Measurements from ENCODE around the gene OR7C1.
A peak's percentile ranks its signal among the peaks of the same experiment; 100 is the strongest.
"Not testable (repeated sequence)": the region's sequence is repeated elsewhere in the genome, so short reads cannot be mapped to it uniquely, and the experiment has no call there.

Gene OR7C1

DNA sequence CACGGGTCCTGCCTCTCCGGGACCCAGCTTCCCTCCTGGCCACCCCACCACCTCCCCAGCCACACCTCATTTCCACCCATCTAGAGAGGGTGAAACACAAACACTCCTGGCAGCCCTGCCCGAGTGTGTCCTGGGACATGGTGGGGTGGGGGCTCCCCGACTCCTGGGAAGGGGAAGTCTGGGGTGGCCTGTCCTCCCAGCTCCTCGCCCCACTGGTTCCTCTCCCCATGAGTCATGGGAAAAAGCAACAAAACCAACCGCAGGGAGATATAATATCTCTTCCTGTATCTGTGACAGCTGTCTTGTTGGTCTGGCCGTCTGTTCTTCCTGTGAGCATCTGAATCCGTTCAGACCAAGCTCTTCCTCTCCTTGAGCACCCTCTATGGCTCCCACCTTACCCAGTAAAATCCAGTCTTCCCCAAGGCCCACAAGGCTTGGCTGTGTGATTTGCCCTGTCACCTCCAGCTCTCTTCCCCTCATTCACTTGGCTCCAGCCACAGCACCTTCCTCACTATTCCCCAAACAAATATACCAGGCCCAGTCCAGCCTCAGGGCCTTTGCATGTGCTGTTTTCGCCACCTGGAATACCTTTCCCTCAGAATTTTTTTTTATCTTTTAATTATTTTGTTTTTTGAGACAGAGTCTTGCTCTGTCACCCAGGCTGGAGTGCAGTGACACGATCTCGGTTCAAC is 49.7 kb downstream of the OR7C1 start:
- intact Hi-C loops (cut with DNase I), result loop anchor here (10.0 kb wide), 1 partner anchor 110 kb away; no protein-coding TSS in a partner anchor
- DNase-seq, result peak in 2 of 10 donors; percentile 20 to 86

DNA sequence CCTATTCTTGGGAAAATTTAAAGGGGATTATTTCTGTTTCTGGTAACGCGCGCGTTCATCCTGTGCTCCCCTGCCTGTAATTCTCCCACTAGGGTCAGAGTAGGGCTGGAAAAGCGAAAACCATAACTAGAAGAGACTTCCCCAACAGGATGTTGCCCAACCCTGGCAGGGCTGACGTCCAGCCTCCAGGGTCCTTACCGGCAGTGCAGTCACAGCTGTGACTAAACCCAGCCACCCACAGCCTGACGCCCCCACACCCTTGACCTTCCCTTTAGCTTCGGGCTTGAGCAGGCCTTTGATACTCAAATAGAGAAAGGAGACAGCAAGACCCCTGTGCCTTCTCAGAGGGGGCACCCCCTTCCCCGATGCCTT is 50.3 kb downstream of the OR7C1 start:
- intact Hi-C loops (cut with DNase I), result loop anchor here (10.0 kb wide), 1 partner anchor 110 kb away; no protein-coding TSS in a partner anchor
- DNase-seq, result peak in 5 of 10 donors; percentile 20 to 86 (median 37)

DNA sequence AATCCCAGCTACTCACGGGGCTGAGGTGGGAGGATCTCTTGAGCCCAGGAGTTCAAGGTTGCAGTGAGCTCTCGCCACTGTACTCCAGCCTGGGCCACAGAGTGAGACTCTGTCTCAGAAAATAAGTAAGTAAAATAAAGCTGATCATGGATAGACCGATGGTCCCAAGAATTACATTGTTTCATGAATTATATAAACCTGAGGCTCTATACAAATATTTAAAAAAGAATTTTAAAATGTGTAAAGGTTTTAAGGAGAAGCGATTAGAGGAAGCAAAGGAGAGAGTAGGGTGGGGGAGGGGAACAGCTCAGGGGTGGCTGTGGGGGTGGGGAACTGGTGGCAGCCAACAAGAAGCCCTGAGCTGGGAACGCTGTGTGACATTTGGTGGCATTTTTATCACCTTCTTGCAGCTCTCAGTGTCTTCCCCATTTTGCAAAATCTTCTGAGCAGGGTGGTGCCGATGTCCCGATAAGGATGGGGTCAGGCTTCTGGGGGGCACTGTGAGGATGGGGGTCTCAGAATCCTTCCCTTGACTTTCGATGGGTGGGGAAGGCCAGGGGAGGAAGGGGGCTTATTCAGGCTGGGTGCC is 51.5 kb downstream of the OR7C1 start:
- DNase-seq, result peak in 1 of 10 donors; percentile 18
- intact Hi-C loops (cut with DNase I), result loop anchor here (10.0 kb wide), 1 partner anchor 111 kb away; no protein-coding TSS in a partner anchor

DNA sequence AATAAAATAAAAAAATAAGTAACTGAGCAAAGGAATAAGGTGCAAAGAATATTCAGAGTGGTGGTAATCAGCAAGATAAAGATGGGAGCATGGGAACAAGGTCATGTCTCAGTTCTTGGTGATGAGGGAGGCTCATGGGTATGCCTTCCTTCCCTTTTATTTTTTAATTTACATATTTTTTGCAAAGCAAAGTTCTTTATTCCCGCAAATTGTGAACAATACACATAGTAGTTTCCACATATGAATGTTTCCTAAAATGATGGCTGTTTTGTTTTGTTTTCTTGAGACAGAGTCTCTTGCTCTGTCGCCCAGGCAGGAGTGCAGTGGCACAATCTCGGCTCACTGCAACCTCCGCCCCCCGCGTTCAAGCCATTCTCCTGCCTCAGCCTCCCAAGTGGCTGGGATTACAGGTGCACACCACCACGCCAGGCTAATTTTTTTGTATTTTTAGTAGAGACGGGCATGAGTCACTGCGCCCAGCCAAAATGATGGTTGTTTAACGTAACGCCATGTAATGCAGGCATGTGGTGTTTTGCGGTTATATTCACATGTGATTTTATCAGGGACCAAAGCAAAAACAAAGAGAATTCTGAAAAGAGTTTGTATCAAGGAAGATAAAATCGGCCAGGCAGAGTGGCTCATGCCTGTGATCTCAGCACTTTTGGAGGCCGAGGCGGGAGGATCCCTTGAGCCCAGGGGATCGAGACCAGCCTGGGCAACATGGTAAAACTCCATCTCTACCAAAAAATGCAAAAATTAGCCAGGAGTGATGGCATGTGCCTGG is 52.2 kb downstream of the OR7C1 start:
- intact Hi-C loops (cut with DNase I), result loop anchor here (10.0 kb wide), 1 partner anchor 112 kb away; no protein-coding TSS in a partner anchor
- peak in 1 of 10 donors; percentile 14 for DNase-seq

DNA sequence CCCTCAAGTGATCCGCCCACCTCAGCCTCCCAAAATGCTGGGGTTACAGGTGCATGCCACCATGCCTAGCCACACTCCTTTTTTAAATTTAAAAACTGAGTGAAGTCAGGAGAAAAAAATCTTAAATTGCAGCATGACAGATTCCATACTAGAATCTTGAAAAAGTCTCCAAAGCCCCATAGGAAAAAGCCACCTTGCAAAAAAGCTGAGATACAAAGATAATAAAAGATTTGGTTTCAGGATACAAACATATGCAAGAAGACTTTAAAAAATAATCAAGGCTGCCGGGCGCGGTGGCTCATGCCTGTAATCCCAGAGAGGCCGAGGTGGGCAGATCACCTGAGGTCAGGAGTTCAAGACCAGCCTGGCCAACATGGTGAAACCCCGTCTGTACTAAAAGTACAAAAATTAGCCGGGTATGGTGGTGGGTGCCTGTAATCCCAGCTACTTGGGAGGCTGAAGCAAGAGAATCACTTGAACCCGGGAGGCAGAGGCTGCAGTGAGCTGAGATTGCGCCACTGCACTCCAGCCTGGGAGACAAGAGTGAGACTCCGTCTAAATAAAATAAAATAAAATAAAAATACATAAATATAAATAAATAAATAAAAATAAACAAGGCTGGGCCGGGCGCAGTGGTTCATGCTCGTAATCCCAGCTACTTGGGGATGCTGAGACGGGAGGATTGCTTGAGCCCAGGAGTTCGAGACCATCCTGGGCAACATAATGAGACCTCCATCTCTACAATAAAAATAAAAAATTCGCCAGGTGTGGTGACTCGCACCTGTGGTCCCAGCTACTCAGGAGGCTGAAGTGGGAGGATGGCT is 53.1 kb downstream of the OR7C1 start:
- DNase-seq, result peak in 1 of 10 donors; percentile 75
- intact Hi-C loops (cut with DNase I), result loop anchor here (10.0 kb wide), 1 partner anchor 113 kb away; no protein-coding TSS in a partner anchor

DNA sequence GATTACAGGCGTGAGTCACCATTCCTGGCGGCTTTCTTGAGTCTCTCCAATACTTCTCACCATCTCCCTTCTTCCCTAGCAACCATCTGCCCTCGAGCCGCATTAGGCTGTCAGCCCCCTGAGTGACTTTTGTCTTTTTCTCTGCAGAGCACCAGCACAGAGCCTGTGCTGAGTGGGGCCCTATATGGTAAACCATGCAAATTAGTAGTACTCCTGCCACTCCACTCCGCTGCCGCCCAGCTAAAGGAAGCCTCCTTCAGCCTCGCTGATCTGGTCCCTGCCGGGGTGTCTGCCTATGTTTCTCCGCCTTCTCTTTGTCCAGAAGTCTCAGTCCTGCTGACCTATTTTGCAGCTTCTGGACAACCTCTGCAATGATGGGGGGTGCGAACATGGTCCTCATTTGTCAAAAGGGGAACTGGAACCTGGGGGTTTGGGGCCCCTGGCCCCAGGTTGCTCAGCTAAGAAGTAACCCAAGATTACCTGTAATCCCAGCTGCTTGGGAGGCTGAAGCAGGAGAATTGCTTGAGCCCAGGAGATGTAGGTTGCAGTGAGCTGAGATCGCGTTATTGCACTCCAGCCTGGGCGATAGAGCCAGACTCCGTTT is 54.3 kb downstream of the OR7C1 start:
- peak in 1 of 10 donors; percentile 25 for DNase-seq
- intact Hi-C loops (cut with DNase I), result loop anchor here (10.0 kb wide), 1 partner anchor 114 kb away; no protein-coding TSS in a partner anchor

DNA sequence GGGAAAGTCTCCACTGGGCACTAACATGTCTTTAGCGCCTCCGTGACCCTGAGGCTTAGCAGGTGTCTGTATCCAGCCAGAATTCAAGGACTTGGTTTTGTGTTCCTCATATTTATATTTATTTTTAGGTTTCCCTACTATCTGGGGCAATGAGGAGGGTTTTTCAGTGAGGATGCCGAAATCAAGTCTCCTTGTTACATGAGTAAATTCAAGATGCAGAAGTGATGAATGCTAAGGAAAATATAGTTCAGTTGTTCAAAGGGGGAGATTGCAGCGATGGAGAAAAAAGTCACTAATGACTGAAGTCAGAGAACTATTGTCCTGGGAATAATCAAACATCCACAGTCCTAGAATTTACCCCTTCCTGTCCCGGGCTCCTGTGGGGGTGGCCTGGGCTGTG is 55.8 kb downstream of the OR7C1 start:
- intact Hi-C loops (cut with DNase I), result no loop called here
- no peak for DNase-seq

DNA sequence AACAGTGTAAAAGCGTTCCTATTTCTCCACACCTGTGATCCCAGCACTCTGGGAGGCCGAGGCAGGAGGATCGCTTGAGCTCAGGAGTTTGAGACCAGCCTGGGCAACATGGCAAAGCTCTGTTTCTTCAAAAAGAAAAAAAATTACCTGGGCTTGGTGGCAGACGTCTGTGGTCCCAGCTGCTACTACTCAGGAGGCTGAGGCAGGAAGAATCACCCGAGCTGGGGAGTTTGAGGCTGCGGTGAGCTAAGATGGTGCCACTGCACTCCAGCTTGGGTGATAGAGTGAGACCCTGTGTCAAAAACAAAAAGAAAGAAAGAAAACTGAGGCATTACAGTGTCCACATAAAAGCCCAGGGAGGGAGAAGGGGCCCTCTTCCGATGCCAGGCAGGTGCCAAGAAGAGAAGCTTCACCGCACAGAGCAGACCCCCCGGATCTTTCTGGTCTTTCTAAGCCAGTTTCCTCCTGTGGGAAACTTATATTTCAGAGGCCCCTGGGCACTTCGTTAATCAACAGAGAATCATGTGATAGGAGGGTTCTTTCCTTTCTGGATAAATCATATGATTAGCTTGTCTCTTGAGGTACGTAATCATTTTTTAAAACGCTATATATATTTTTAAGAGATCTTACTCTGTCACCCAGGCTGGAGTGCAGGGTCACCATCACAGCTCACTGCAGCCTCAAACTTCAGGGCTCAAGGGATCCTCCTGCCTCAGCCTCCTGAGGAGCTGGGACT is 56.7 kb downstream of the OR7C1 start, which contains the start of gene ADGRE2:
Gene ADGRE2, minus strand, starts transcription at position 451 of the 736 bp plus-strand sequence. CDS start 1,804 bp downstream, outside the sequence.
- DNase-seq, result peak in 1 of 10 donors; percentile 22
- intact Hi-C loops (cut with DNase I), result not testable (repeated sequence)

DNA sequence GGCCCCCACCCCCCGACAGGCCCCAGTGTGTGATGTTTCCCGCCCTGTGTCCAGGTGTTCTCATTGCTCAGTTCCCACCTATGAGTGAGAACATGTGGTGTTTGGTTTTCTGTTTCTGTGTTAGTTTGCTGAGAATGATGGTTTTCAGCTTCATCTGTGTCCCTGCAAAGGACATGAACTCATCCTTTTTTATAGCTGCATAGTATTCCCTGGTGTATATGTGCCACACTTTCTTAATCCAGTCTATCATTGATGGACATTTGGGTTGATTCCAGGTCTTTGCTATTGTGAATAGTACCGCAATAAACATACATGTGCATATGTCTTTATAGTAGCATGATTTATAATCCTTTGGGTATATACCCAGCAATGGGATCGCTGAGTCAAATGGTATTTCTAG is 57.3 kb downstream of the OR7C1 start:
- intact Hi-C loops (cut with DNase I); DNase-seq: not testable (repeated sequence)

DNA sequence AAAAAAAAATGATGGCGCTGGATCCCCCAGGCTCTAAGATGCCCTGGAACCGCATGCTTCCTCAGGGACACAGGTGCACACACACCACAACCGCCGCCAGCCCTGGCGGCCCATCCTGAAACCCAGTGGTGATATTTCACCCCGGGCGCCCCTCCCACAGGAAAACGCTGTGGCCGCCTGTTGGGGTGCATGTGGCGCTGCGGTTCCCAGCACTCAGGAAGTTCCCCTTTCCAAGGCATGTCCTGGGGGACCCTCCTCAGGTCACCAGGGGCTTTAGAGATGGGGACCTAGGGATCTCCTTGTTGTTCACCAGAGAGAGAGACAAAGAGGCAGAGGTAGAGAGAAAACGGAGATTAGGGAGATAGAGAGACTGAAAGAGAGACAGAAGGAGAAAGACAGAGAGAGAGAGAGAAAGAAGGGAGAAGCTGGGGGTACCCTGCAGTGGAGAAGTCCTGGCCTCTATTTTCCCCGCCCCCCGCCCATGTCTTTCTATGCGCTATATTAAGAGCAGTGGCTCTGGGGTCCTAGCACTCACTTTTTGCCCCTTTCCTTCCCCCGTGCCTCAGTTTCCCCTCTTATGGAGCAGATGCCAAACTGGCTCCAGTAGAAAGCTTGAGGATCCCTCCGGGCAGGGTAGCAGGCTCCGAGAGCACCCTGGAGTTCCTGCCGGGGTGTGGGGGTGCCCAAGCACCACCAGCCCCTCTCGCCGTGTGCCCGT is 59.0 kb downstream of the OR7C1 start:
- DNase-seq, result peak in 2 of 10 donors; percentile 36 to 86
- intact Hi-C loops (cut with DNase I), result no loop called here

DNA sequence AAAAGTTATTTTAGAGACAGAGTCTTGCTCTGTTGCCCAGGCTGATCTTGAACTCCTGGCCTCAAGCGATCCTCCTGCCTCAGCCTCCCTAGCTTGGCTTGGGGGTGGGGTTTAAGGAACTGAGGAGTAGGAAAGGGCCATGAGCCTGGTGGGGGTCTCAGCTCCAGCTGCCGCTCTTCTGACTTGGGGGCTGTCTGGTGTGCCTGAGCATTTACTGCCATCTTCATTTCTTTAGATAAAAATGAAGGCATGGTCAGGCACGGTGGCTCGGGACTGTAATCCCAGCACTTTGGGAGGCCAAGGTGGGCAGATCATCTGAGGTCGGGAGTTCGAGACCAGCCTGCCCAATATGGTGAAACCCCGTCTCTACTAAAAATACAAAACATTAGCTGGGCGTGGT is 59.7 kb downstream of the OR7C1 start:
- intact Hi-C loops (cut with DNase I), result not testable (repeated sequence)
- DNase-seq, result peak in 1 of 10 donors; percentile 12

DNA sequence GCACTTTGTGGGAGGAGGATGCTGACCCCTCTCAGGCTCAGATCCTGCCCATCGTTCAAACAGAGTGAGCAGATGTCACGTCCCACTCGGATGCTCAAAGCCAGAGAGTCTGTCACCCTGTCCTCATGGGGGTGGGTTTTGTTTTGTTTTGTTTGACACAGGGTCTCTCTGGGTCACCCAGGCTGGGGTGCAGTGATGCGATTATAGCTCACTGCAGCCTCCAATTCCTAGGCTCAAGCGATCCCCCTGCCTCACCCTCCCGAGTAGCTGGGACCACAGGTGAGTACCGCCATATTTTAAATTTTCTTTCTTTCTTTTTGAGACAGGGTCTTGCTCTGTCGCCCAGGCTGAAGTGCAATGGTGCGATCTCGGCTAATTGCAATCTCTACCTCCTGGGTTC is 60.6 kb downstream of the OR7C1 start:
- peak in 1 of 10 donors; percentile 64 for DNase-seq
- intact Hi-C loops (cut with DNase I), result no loop called here

DNA sequence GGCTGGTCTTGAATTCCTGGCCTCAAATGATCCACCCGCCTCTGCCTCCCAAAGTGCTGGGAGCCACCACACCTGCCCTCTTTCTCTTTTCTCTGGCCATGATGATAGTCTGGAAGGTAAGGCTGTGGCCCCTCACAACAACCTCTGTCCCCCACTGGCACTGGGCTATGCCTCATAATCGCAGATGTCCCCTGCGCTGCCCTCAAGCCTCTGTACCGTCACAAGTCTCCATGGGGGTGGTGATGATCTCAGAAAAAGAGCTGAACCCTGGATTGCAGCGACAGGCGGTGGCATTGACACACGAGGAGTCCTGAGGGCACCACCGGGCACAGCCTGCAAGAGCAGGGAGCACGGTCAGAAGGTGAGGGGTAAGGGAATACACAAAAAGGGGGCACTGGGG is 61.3 kb downstream of the OR7C1 start:
- intact Hi-C loops (cut with DNase I); DNase-seq: not testable (repeated sequence)

DNA sequence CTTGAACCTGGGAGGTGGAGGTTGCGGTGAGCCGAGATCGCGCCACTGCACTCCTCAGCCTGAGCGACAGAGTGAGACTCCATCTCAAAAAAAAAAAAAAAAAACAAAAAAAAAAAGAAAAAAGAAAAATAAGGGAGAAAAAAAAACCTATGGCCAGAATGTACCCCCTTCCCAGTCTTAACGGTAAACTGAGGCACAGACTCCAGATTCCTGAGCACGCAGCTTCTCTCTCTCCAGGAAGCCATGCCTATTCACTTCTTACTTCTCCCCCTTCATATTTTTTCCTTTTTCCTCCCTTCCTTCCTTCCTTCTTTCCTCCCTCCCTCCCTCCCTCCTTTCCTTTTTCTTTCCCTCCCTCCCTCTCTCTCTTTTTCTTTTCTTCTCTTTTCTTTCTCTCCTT is 62.0 kb downstream of the OR7C1 start:
- intact Hi-C loops (cut with DNase I), result no loop called here
- DNase-seq, result peak in 1 of 10 donors; percentile 44

DNA sequence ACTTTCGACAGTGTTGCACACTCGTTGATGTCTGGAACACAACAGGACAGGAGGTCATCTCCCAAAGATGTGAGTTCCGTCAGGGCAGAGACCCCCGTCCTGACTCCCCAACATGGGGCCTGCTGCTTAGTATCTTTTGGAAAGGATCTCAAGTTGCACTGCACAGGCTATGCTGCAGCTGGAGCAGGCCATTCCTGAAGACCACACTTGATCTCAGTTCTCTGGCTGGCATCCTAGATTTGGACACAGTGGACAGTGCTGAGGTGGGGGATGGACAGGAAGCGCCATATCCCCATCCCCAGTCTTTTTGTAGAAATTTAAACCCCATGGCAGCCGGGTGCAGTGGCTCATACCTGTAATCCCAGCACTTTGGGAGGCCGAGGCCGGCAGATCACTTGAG is 62.5 kb downstream of the OR7C1 start:
- intact Hi-C loops (cut with DNase I), result no loop called here
- DNase-seq, result no peak

DNA sequence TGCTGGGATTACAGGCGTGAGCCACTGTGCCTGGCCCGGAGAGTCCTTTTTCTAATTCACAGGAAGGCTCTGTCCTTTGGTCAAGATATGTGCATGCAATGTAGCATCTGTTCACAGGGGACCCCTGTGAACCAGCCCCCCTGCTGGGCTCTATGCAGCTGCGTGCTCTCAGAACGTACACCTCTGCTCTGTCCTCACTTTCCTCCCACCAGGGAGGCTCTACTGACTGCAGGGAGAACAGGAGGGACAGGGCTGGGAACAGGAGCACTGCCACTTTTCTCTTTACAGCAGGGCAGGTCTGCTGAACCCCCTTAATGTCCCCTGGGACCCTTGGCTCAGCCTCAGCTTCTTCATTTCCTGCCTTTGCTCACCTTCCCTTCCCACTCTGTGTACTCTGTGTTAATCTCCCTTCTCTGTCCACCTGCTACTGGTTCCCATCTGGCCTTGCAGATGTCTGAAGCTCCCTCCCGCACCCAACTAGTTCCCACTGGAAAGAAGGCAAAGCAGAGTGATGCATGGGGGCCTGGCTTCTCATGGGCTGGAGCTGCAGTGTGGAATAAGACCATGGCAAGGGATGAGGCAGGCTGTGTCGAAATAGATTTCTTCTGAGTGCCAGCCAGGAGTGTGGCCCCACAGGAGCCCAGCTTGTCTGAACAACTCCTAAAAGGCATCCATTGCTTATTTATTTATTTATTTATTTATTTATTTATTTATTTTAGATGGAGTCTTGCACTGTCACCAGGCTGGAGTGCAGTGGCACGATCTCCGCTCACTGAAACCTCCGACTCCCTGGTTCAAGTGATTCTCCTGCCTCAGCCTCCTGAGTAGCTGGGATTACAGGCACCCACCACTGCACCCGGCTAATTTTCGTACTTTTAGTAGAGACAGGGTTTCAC is 63.8 kb downstream of the OR7C1 start:
- no peak for DNase-seq
- intact Hi-C loops (cut with DNase I), result no loop called here

DNA sequence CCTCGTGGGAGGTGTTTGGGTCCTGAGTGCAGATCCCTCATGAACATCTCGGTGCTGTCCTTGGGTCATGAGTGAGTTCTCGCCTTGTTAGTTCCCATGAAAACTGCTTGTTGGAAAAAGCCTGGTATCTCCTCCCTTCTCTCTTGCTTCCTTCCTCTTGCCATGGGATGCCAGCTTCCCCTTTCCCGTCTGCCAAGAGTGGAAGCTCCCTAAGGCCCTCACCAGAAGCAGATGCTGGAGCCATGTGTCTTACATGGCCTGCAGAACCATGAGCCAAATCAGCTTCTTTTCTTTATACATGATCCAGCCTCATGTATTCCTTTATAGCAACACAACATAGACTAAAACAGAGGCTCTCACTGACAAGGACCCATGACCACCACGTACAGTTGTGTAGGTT is 64.8 kb downstream of the OR7C1 start:
- no peak for DNase-seq
- intact Hi-C loops (cut with DNase I), result no loop called here

Measured in posterior cingulate gyrus (tissue), 11 donors.